Ovary (tissue), 10 donors: Measurements from ENCODE around the gene PRR20E. TPM values are rescaled to one million over a fixed set of nuclear protein-coding genes. Genes with fewer than 3 reads are reported as not detected.
A peak's percentile ranks its signal among the peaks of the same experiment; 100 is the strongest.
"Not testable (repeated sequence)": the region's sequence is repeated elsewhere in the genome, so short reads cannot be mapped to it uniquely, and the experiment has no call there.

Experiments used
- DNase-seq, 5 donors: peaks; one replicate each; pipeline ENCODE4 v3.0.0-alpha.2; 2019 to 2020
- H3K27ac ChIP-seq, 2 donors: fragments of 200-600 bp; one replicate each; pipeline versions ENCODE4 v1.5.1 to v1.8.0; 2019 to 2022
- H3K27me3 ChIP-seq: fragments of 200-600 bp; one replicate; pipeline ENCODE4 v1.8.0; 2022
- H3K36me3 ChIP-seq: fragments of 200-600 bp; sonication (generic); one replicate; pipeline ENCODE4 v1.5.1; 2019
- H3K4me1 ChIP-seq: one replicate; pipeline ENCODE4 v1.8.1; 2013; ENCODE audit warnings: mild to moderate bottlenecking, moderate library complexity; ENCODE audit not compliant: insufficient read depth
- H3K4me3 ChIP-seq: fragments of 200-600 bp; sonication (generic); one replicate; pipeline ENCODE4 v1.5.1; 2017
- H3K9me3 ChIP-seq, 2 donors: fragments of 200-600 bp in 1 of 2; sonication (generic) in 1 of 2; one replicate each; pipeline versions ENCODE4 v1.5.1 to v1.8.1; 2013 to 2019; ENCODE audit warnings: mild to moderate bottlenecking in 1 of 2, moderate library complexity in 1 of 2
- CTCF ChIP-seq, 3 donors: fragments of 450-650 bp in 2 of 3; fragments of 200-600 bp in 1 of 3; IDR thresholded peaks; one replicate each; pipeline versions ENCODE4 v1.5.1 to v1.8.0; 2016 to 2022; ENCODE audit warnings: antibody characterized with exemption in 3 of 3, mild to moderate bottlenecking in 1 of 3
- EP300 ChIP-seq: sonication (generic); formaldehyde crosslinking; IDR thresholded peaks from one replicate; pipeline ENCODE4 v1.6.1; 2017; ENCODE audit warnings: antibody characterized with exemption
- POLR2A ChIP-seq: fragments of 450-650 bp; IDR thresholded peaks from one replicate; pipeline ENCODE4 v1.6.1; 2017; ENCODE audit warnings: antibody characterized with exemption, mild to moderate bottlenecking, moderate library complexity
- WGBS, 3 donors: extraction: QIAGEN DNeasy Blood & Tissue Kit in 1 of 3; methylation state at CpG; one replicate each; pipeline versions ENCODE4 v1.1.5 to v1.1.7; 2013 to 2017; 5-methylcytosine and 5-hydroxymethylcytosine counted together
- intact Hi-C, 4 donors: fragments of 100-400 bp; cut with DNase I; formaldehyde crosslinking; loops; one replicate each; pipeline versions ENCODE4 v1.11.0 to v1.15.1; 2022 to 2023
- long read RNA-seq, 3 donors: library from polyadenylated mRNA in 2 of 3; unstranded in 2 of 3; transcript quantifications; one replicate each; pipeline ENCODE4 v2.0.0 and lab custom pipeline, GENCODE V29; 2021 to 2026
- polyA plus RNA-seq, 2 donors: library from polyadenylated mRNA; stranded (reverse); fragments of 200-250 nt in 1 of 2; fragments of 350-450 nt in 1 of 2; fragmentation: Illumina TruSeq in 1 of 2; extraction: RNeasy Lipid Tissue Mini Kit (QIAGEN cat#74804) in 1 of 2; gene quantifications; one replicate each; pipeline ENCODE4 v1.2.3, GENCODE V29; 2013 to 2014
- total RNA-seq, 7 donors: library from RNA; depleted of rRNA in 2 of 7; stranded (reverse); fragments of >200 nt in 2 of 7; fragmentation: NEBNext Ultra II Directional in 3 of 7; extraction: Animal tissue kit (Norgen Biotek cat#: 25700) in 3 of 7; gene quantifications; one replicate each; pipeline versions ENCODE4 v1.1.0 to v1.2.4, GENCODE V29; 2016 to 2023
- donor health status: DM: no; HTN: no; CAD: no; lungs with moderate emphysema.
- donor health status: DM: no; HTN: no; CAD: no.
- donor health status: Bipolar disorder and iron deficiency.
- donor health status: DM: yes; HTN: yes; CAD: no.
- donor health status: DM: no; HTN: no; CAD: no.
- donor health status: DM: yes; HTN: yes; CAD: no.

Gene PRR20E
- total RNA-seq (not detected), polyA plus RNA-seq (not detected)
- long read RNA-seq, donor 1: 0 reads
- long read RNA-seq, donor 2, partial matches to known transcripts: 0 of 1 reads
- long read RNA-seq, donor 2, other reads (novel, unspliced or antisense): 0 of 1 reads
- long read RNA-seq, donor 3: 0 reads

GRCh38 chr13:57166897-57167296, at the start of gene PRR20E:
PRR20E (plus strand) TSS chr13:57167197; CDS start chr13:57167584, 387 bp downstream.
- H3K36me3 ChIP-seq, H3K27ac ChIP-seq, DNase-seq, H3K27me3 ChIP-seq, H3K9me3 ChIP-seq, intact Hi-C loops, H3K4me3 ChIP-seq, H3K4me1 ChIP-seq: not testable (repeated sequence)
- no CpG with 5 or more reads among the region's 22 CpGs for WGBS, 3 donors

GRCh38 chr13:57123681-57124080, 43.3 kb upstream of the PRR20E start:
- no peaks in the 10 kb centered on the region for H3K9me3 ChIP-seq
- TF ChIP-seq POLR2A (no peak), EP300 (no peak), CTCF (IDR thresholded peaks at IDR 0.05) (no peak)
- no peaks in the 10 kb centered on the region for H3K27me3 ChIP-seq
- peak in 1 of 5 donors; percentile 18 for DNase-seq
- no peak overlapping the region for H3K27ac ChIP-seq
- no peaks in the 10 kb centered on the region for H3K36me3 ChIP-seq
- no peaks in the 10 kb centered on the region for H3K4me1 ChIP-seq
- WGBS, 3 donors: 3 to 6% (median 5%) methylated on average over 1 of the region's 1 CpG
- intact Hi-C loops: no loop called here
- H3K4me3 ChIP-seq: no peak overlapping the region

GRCh38 chr13:57128909-57129308, 38.1 kb upstream of the PRR20E start:
- no peak for DNase-seq
- no peaks in the 10 kb centered on the region for H3K9me3 ChIP-seq
- H3K36me3 ChIP-seq: no peaks in the 10 kb centered on the region
- H3K4me1 ChIP-seq: no peaks in the 10 kb centered on the region
- H3K27ac ChIP-seq: no peak overlapping the region
- intact Hi-C loops: no loop called here
- H3K4me3 ChIP-seq: no peak overlapping the region
- no peaks in the 10 kb centered on the region for H3K27me3 ChIP-seq
- TF ChIP-seq EP300 (no peak), POLR2A (no peak), CTCF (IDR thresholded peaks at IDR 0.05) (no peak)
- 79 to 85% (median 83%) methylated on average over 6 of the region's 6 CpGs for WGBS, 3 donors

GRCh38 chr13:57136093-57136492, 30.9 kb upstream of the PRR20E start:
- H3K27me3 ChIP-seq: no peaks in the 10 kb centered on the region
- no peak overlapping the region for H3K27ac ChIP-seq
- no peaks in the 10 kb centered on the region for H3K9me3 ChIP-seq
- 36 to 58% (median 41%) methylated on average over 2 of the region's 2 CpGs for WGBS, 3 donors
- intact Hi-C loops: no loop called here
- TF ChIP-seq POLR2A (no peak), EP300 (no peak), CTCF (IDR thresholded peaks at IDR 0.05) (no peak)
- no peaks in the 10 kb centered on the region for H3K36me3 ChIP-seq
- DNase-seq: no peak
- no peak overlapping the region for H3K4me3 ChIP-seq
- H3K4me1 ChIP-seq: no peaks in the 10 kb centered on the region

GRCh38 chr13:57137585-57137984, 29.4 kb upstream of the PRR20E start:
- WGBS, 3 donors: 71 to 92% (median 76%) methylated on average over 4 of the region's 4 CpGs
- TF ChIP-seq CTCF (IDR thresholded peaks at IDR 0.05): no peak
- TF ChIP-seq POLR2A: no peak
- TF ChIP-seq EP300: no peak
- DNase-seq: no peak

More at GRCh38 chr13:57137585-57137984, 29.4 kb upstream of the PRR20E start:
- H3K9me3 ChIP-seq: no peaks in the 10 kb centered on the region
- no peaks in the 10 kb centered on the region for H3K27me3 ChIP-seq
- H3K36me3 ChIP-seq: no peaks in the 10 kb centered on the region
- no peaks in the 10 kb centered on the region for H3K4me1 ChIP-seq
- intact Hi-C loops: no loop called here
- no peak overlapping the region for H3K4me3 ChIP-seq
- H3K27ac ChIP-seq: no peak overlapping the region
